Panc1 (cell line): Measurements from ENCODE around the gene MED12.

Source experiments
- POLR2AphosphoS5 ChIP-seq: IDR thresholded peaks from 2 replicates; pipeline ENCODE4 v1.6.1; 2012; ENCODE audit warnings: mild to moderate bottlenecking, low read depth, low read length, moderate library complexity
- REST ChIP-seq, 2 experiments: IDR thresholded peaks; 2 replicates each; pipeline ENCODE4 v1.6.1; 2011 to 2012; ENCODE audit warnings: low read depth in 2 of 2, control low read depth in 1 of 2, low read length in 1 of 2, mild to moderate bottlenecking in 1 of 2, moderate library complexity in 1 of 2; ENCODE audit not compliant: insufficient read depth in 1 of 2
- SIN3A ChIP-seq: IDR thresholded peaks from 2 replicates; pipeline ENCODE4 v1.6.1; 2012; ENCODE audit warnings: low read depth, mild to moderate bottlenecking, low read length, moderate library complexity, borderline replicate concordance; ENCODE audit not compliant: insufficient read depth
- TCF7L2 ChIP-seq: IDR thresholded peaks from 2 replicates; pipeline ENCODE4 v1.6.1; 2011; ENCODE audit warnings: mild to moderate bottlenecking, low read depth, low read length, inconsistent platforms
- TF ChIP-seq, protein P1 (sequence below): fragments of 450-650 bp; IDR thresholded peaks from 2 replicates; pipeline ENCODE4 v1.5.1; 2017; ENCODE audit warnings: mild to moderate bottlenecking

- TF ChIP-seq, protein P1, sequence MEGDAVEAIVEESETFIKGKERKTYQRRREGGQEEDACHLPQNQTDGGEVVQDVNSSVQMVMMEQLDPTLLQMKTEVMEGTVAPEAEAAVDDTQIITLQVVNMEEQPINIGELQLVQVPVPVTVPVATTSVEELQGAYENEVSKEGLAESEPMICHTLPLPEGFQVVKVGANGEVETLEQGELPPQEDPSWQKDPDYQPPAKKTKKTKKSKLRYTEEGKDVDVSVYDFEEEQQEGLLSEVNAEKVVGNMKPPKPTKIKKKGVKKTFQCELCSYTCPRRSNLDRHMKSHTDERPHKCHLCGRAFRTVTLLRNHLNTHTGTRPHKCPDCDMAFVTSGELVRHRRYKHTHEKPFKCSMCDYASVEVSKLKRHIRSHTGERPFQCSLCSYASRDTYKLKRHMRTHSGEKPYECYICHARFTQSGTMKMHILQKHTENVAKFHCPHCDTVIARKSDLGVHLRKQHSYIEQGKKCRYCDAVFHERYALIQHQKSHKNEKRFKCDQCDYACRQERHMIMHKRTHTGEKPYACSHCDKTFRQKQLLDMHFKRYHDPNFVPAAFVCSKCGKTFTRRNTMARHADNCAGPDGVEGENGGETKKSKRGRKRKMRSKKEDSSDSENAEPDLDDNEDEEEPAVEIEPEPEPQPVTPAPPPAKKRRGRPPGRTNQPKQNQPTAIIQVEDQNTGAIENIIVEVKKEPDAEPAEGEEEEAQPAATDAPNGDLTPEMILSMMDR = no peak
- TF ChIP-seq POLR2AphosphoS5 (no peak), SIN3A (no peak), REST (IDR thresholded peaks at IDR 0.05; ENCODE audit: insufficient read depth in 1 of 2, low read depth in 2 of 2, low read length in 1 of 2) (no peak), TCF7L2 (no peak)
These were observed 36.2 kb downstream of the MED12 start for GRCh38 chrX:71154641-71155040.
